ENCODE results near the gene CALY.

Gene CALY

GRCh38 chr10:133366751-133367150 lies 30.1 kb upstream of the CALY start:
- DNase-seq (ENCODE audit: low read depth, low spot score): no peak
- TF ChIP-seq CTCF (IDR thresholded peaks at IDR 0.05; ENCODE audit: insufficient read depth, low read length, missing control alignments): no peak
- no peak overlapping the region for H3K4me3 ChIP-seq (ENCODE audit: low read depth, low read length)
- ChIA-PET POLR2A (no interaction called here), CTCF (no interaction called here)

- POLR2A ChIA-PET: no interaction called here
- no peak for DNase-seq (ENCODE audit: low read depth, low spot score)
- no peak overlapping the region for H3K4me3 ChIP-seq (ENCODE audit: low read depth, low read length)
- no peak for TF ChIP-seq CTCF (IDR thresholded peaks at IDR 0.05; ENCODE audit: insufficient read depth, low read length, missing control alignments)
- CTCF ChIA-PET: no interaction called here
These were observed 29.4 kb upstream of the CALY start for GRCh38 chr10:133366130-133366478.

- no peak overlapping the region for H3K4me3 ChIP-seq (ENCODE audit: low read depth, low read length)
- DNase-seq (ENCODE audit: low read depth, low spot score): no peak
- ChIA-PET CTCF (no interaction called here), POLR2A (no interaction called here)
- TF ChIP-seq CTCF (IDR thresholded peaks at IDR 0.05; ENCODE audit: insufficient read depth, low read length, missing control alignments): no peak
These were observed 28.9 kb upstream of the CALY start for GRCh38 chr10:133365461-133366129.

GRCh38 chr10:133364645-133365431 lies 28.1 kb upstream of the CALY start:
- ChIA-PET POLR2A (no interaction called here), CTCF (interaction anchor here (6.7 kb wide), 1 partner anchor 35 kb away, joined by 24 read pairs; no protein-coding TSS in a partner anchor)
- H3K4me3 ChIP-seq (ENCODE audit: low read depth, low read length): no peak overlapping the region
- TF ChIP-seq CTCF (IDR thresholded peaks at IDR 0.05; ENCODE audit: insufficient read depth, low read length, missing control alignments): no peak
- no peak for DNase-seq (ENCODE audit: low read depth, low spot score)

GRCh38 chr10:133362846-133363245 lies 26.1 kb upstream of the CALY start:
- CTCF ChIA-PET: interaction anchor here (6.7 kb wide), 1 partner anchor 33 kb away, joined by 24 read pairs; no protein-coding TSS in a partner anchor
- H3K4me3 ChIP-seq (ENCODE audit: low read depth, low read length): no peak overlapping the region
- POLR2A ChIA-PET: no interaction called here
- DNase-seq (ENCODE audit: low read depth, low spot score): no peak
- TF ChIP-seq CTCF (IDR thresholded peaks at IDR 0.05; ENCODE audit: insufficient read depth, low read length, missing control alignments): no peak

GRCh38 chr10:133361773-133362441 lies 25.2 kb upstream of the CALY start:
- POLR2A ChIA-PET: interaction anchor here (0.7 to 0.8 kb wide), 2 partner anchors 8 to 620 kb away, joined by 3 read pairs; no protein-coding TSS in a partner anchor
- CTCF ChIA-PET: interaction anchor here (1.5 to 6.7 kb wide), 2 partner anchors 9 to 32 kb away, joined by 3 to 24 read pairs; no protein-coding TSS in a partner anchor
- DNase-seq (ENCODE audit: low read depth, low spot score): no peak

More at GRCh38 chr10:133361773-133362441, 25.2 kb upstream of the CALY start:
- no peak for TF ChIP-seq CTCF (IDR thresholded peaks at IDR 0.05; ENCODE audit: insufficient read depth, low read length, missing control alignments)
- no peak overlapping the region for H3K4me3 ChIP-seq (ENCODE audit: low read depth, low read length)
